PFSK-1 (cell line): ENCODE results near the gene ARL15.

Experiments
- FOXP2 ChIP-seq: optimal IDR thresholded peaks from 2 replicates; pipeline ENCODE3; 2011; ENCODE audit warnings: borderline replicate concordance, control low read depth, inconsistent platforms; ENCODE audit not compliant: insufficient read depth; ENCODE audit errors: extremely low read length, extremely low read depth
- POLR2AphosphoS5 ChIP-seq: IDR thresholded peaks from 2 replicates; pipeline ENCODE4 v1.6.1; 2012; ENCODE audit warnings: low read depth, mild to moderate bottlenecking, control low read depth, low read length, moderate library complexity
- REST ChIP-seq, 2 experiments: IDR thresholded peaks; 2 replicates each; pipeline versions ENCODE4 v1.6.1 to v1.8.0; 2011 to 2012; ENCODE audit warnings: low read depth in 2 of 2, low read length in 2 of 2, control low read depth in 1 of 2, inconsistent platforms in 1 of 2, mild to moderate bottlenecking in 1 of 2, moderate library complexity in 1 of 2; ENCODE audit not compliant: insufficient read depth in 1 of 2
- SIN3A ChIP-seq: IDR thresholded peaks from 2 replicates; pipeline ENCODE4 v1.6.1; 2012; ENCODE audit warnings: mild to moderate bottlenecking, low read length, moderate library complexity, borderline replicate concordance; ENCODE audit not compliant: insufficient read depth
- TAF1 ChIP-seq: IDR thresholded peaks from 2 replicates; pipeline ENCODE4 v1.6.1; 2012; ENCODE audit warnings: low read length, control low read depth, borderline replicate concordance; ENCODE audit not compliant: insufficient read depth

The ARL15 gene

GRCh38 chr5:53928641-53929040 is 381.7 kb downstream of the ARL15 start:
- no peak for TF ChIP-seq REST (IDR thresholded peaks at IDR 0.05; ENCODE audit: insufficient read depth in 1 of 2, low read depth in 2 of 2, low read length in 2 of 2)
- TF ChIP-seq SIN3A, result no peak
- no peak for TF ChIP-seq FOXP2
- TF ChIP-seq POLR2AphosphoS5, result no peak
- TF ChIP-seq TAF1, result no peak

- no peak for TF ChIP-seq POLR2AphosphoS5
- TF ChIP-seq REST (IDR thresholded peaks at IDR 0.05; ENCODE audit: insufficient read depth in 1 of 2, low read depth in 2 of 2, low read length in 2 of 2), result no peak
- TF ChIP-seq SIN3A, result no peak
- TF ChIP-seq FOXP2, result no peak
- TF ChIP-seq TAF1, result no peak
Measured at GRCh38 chr5:53927668-53928247, 382.6 kb downstream of the ARL15 start.

GRCh38 chr5:53926026-53926425 is 384.3 kb downstream of the ARL15 start:
- TF ChIP-seq FOXP2 (no peak), TAF1 (no peak), SIN3A (no peak), POLR2AphosphoS5 (no peak), REST (IDR thresholded peaks at IDR 0.05; ENCODE audit: insufficient read depth in 1 of 2, low read depth in 2 of 2, low read length in 2 of 2) (no peak)

GRCh38 chr5:53924392-53924791 is 386.0 kb downstream of the ARL15 start:
- no peak for TF ChIP-seq FOXP2
- TF ChIP-seq SIN3A, result no peak
- TF ChIP-seq TAF1, result no peak
- no peak for TF ChIP-seq POLR2AphosphoS5
- TF ChIP-seq REST (IDR thresholded peaks at IDR 0.05; ENCODE audit: insufficient read depth in 1 of 2, low read depth in 2 of 2, low read length in 2 of 2), result 0 out of 4 replicates have a peak, but pooled peaks of 1 of the 2 experiments have one; percentile 29

- TF ChIP-seq TAF1, result no peak
- no peak for TF ChIP-seq SIN3A
- no peak for TF ChIP-seq POLR2AphosphoS5
- TF ChIP-seq REST (IDR thresholded peaks at IDR 0.05; ENCODE audit: insufficient read depth in 1 of 2, low read depth in 2 of 2, low read length in 2 of 2), result no peak
- no peak for TF ChIP-seq FOXP2
Measured at GRCh38 chr5:53923961-53924360, 386.4 kb downstream of the ARL15 start.
